Activated gamma-delta T cell treated with Interleukin-2 at 50 U/mL for 16 hours (primary cell): ENCODE measurements around the gene ROBO2.
"Not testable (repeated sequence)": the region's sequence is repeated elsewhere in the genome, so short reads cannot be mapped to it uniquely, and the experiment has no call there.

Experiments used
- DNase-seq: peaks from one replicate; pipeline ENCODE4 v3.0.0-alpha.2; 2020

ROBO2 gene

DNA sequence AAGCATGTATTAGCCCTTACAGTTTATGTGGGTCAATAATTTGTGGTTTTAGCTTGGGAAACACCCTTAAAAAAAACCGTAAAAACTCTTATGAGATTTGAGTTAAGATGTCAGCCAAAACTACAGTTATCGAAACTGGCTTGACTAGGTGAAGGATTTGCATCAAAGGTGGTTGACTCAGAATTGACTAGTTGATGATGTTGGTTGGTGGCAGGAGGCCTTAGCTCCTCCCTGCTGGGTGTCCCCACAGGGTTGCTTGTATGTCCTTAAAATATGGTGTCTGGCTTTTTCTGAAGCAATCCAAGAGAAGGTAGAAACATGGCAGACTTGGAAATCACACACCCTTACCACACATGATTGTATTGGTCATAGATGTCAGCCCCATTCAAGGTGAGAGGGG lies 305.1 kb downstream of the ROBO2 start:
- no peak for DNase-seq

DNA sequence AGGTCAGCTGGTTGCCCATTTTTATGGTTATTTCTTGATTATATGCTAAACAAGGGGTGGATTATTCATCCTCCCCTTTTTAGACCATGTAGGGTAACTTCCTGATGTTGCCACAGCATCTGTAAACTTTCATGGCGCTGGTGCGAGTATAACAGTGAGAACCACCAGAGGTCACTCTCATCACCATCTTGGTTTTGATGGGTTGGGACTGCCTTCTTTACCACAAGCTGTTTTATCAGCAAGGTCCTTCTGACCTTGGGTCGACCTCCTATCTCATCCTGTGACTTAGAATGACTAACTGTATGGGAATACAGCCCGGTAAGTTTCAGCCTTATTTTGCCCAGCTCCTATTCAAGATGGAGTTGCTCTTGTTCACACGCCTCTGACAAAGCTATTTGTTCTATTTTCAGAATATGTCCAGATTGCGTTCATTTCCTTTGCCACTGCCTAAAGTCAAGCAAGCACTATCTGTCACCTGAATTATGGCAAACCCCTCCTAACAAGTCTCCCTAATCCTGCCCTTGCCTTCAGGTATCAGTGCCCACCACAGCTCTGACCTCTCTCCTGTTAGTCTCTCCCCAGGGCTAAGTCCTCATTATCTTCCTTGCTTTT lies 308.5 kb downstream of the ROBO2 start:
- DNase-seq: no peak

DNA sequence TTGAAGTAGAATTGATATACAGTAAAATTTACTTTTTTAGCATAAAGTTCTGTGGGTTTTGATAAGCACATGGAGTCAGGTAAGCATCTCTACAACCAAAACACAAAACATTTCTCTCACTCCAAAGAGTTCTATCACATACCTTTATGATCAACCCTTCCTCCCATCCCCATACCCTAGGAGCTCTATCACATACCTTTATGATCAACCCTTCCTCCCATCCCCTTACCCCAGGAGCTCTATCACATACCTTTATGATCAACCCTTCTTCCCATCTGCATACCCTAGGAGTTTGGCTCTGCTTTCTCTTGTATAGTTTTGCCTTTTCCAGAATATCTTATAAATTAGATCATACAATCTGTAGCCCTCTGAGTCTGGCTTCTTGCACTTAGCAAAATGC lies 315.1 kb downstream of the ROBO2 start:
- DNase-seq: no peak

DNA sequence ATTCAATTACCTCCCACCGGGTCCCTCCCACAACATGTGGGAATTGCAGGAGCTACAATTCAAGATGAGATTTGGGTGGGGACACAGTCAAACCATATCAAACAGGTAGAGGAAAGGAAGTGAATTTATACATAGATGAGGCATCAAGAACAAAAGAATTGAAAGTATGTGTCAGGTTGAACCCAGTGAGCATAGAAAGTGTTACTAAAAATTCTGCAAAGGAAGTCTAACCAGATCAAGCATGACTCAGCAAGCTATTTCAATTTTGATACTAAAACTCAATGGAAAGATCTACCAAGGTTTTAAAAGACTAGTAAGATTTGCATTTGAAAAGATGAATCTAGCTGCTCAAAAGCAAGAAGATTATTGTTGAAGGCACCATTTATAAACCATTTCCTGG lies 323.0 kb downstream of the ROBO2 start:
- no peak for DNase-seq

DNA sequence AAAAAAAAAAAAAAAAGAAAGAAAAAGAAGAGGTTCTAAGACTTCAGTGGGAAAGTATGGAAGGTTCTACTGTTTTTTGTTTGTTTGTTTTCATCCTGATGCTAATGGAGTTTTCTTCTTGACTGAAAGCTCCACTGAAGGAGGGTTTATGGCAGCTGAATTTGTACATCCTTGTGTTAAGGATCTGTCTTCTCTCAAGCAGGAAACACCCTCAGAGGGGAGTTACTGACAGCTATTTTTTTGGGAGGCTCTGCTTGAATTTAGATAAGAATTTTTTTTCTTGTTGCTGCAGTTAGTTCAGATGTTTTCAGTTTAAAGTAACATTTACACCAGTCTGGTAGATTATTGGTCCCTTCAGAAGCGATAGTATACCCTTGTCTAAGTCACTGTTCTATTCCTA lies 325.3 kb downstream of the ROBO2 start:
- DNase-seq: no peak

DNA sequence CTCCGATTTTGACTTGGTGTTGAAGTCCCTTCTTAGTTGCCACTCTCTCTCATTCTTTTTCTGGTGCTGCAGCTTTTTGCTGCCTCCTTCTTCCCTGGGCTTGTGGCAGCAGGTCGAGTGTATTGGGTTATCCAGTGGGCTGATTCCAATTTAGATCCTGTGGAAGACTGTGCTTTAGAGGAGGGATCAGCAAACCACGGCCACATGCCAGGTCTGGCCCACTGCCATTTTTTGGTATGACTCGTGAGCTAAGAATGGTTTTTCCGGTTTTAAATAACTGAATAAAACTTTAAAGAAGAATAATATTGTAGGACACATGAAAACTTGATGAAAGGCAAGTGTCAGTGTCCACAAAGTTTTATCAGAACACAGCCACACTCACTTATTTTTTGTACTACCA lies 330.5 kb downstream of the ROBO2 start:
- DNase-seq: no peak

DNA sequence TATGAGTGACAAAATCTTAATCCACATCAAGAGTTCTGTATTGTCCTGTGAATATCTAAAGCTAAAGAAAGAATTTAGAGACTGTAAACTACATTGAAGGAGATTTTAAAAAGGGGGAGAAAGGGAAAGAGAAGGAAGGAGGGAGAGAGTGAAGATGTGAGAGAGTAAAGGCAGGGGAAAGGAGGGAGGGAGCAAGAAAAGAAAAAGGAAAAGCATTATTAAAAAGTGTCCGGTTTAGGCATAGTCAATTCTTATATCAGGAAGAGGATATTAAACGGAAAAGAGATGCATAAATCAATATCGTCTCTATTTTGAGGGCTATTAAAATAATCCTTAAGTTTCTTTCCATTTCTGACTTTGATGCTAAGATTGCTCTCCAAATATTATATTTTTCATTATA lies 332.1 kb downstream of the ROBO2 start:
- no peak for DNase-seq

DNA sequence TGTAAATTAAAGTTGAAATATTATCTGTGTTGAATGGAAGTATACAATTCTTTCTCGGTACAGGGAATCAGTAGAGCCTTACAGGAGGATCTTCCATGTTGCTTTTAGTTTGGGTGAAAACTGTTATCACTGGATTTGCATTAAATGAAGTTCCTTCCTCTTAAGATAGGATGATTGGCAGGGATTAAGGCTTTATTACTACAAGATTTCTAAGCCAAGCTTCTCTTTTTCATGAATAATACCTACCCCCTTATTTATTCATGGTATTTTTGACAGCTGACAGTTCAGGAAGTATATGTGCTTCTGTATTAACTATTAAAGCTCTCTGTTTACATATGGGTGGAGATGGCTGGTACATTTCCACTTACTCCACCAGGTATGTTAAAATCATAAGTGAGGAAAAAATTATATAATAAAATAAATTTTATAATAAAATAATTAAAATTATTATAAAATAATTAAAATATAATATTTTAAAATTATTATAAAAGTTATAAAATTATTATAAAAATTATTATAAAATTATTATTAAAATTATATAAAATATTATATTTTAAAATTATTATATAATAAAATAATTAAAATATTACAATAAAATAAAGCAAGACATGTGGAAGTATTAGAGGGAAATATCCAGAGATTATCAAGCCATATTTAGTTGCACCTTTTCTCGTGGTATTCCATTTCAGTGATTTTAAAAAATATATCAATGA lies 332.9 kb downstream of the ROBO2 start:
- DNase-seq: no peak

DNA sequence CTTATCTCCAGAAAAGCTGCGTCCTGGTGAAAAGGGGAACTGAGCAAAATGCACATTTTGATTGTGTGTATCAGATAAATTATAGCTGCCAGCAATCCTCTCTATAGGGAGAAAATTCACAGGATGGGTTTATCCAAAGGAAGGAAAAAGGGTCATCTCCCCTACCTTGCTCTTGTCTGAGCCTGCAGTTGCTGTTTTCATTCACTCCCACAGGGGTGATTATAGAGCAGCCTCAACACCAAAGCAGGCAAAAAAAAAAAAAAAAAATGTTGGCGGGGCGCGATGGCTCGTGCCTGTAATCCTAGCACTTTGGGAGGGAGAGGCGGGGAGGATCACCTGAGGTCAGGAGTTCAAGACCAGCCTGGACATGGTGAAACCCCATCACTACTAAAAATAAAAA lies 333.7 kb downstream of the ROBO2 start:
- no peak for DNase-seq

DNA sequence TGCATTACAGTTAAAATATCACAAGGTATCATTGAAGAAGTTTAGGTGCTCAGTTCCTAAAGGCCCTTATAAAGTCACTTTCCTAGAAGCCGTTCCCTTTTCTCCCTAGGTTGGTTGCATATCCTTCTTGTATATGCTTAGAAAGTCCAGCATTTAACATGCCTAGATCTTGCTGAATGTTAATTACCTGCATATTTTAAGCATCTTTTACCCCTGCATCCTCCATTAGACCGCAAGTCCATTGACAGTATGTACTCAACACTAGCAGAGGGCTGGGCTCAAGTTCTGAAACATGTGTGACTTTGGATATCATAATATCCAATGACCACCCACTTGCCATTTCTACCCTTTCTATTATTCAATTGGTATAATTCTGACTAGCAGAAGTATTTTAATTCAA lies 336.6 kb downstream of the ROBO2 start:
- DNase-seq: no peak

DNA sequence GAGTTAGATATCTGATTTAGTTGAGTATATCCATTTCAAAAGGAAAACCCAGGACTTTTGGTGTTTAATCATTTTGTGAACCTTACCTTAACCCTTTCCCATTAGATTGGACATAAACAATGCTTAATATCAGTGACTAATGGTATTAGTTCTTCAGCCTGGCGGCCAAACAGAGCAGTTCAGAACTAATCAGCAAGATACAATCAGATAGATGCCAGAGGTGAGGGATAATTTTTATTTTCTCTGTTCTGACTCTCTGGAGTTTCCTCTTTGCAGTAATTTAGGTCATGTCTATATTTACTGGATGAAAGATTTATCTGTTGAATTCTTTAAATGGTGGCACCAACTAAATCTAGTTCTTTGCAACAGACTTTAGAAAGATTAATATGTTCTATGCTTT lies 337.8 kb downstream of the ROBO2 start:
- DNase-seq: no peak

DNA sequence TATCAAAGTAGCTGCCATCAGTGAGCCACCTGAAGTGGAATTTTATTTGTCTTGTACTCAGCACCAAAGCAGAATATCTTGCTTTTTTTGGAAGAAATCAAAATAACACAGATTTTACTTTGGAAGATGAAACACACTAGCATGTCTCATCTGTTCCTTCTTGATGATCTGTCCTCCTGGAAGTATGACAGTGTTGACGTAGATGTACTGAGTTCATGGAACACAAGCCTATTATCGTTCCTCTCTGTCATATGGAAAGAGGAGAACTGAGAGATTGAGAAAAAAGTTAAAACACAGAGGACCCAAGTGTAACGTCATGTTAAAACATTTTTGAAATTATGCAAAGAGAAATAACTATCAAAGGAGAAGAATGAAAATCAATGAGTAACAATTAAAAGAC lies 340.2 kb downstream of the ROBO2 start:
- DNase-seq: no peak

DNA sequence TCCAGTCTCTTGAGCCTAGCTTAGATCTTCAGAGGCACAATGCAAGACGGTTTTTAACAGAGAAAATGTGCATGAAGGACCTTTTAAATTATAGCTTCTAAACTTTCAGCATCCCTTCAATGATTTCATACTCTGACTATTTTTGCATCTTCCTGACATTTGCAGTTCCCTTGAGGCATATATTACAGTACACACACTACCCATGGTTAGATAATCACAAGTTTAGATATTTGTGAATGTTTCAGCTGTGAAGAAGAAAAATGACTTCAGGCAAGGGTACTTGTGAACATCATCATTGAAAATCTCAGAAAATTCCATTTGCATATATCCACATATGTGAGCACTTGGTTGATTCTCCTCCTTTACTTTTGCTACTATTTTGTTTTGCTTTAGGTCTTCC lies 341.5 kb downstream of the ROBO2 start:
- no peak for DNase-seq

DNA sequence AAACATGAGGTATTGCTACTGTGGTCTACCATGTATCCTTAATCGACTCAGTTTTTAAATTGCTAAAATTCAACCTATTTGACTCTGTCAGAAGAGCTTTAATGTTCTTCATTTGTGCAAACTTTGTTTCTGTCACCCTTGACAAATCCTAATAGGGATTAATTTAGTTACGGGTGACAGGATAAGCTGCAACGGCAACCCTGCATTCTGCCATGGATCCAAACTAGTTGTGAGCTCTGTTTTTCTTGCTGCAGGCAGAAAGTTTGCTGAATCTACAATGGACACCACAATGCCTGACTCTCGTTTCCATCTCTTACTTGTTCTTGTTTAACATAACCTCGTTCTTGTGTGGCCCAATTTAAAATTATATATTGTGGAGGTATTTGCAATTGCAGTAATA lies 352.3 kb downstream of the ROBO2 start:
- no peak for DNase-seq

DNA sequence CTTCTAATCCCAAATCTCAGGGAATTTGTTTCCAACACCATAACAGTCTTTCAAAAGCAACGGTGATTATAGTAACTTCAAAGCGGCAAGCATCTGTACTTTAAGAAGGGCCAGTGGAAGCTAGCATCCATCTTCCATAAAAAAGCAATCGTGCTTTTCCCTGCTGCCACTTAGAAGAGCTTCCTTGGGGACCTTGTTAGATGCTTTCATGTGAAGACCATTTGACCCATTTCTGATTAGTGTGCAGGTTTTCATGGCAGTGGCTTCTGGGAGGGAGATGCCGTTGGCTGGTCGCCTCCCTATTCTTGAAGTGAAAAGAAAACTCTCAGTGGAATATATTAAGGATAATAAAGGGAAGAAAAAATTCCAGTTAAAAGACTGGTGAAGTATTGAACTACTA lies 354.1 kb downstream of the ROBO2 start:
- no peak for DNase-seq

DNA sequence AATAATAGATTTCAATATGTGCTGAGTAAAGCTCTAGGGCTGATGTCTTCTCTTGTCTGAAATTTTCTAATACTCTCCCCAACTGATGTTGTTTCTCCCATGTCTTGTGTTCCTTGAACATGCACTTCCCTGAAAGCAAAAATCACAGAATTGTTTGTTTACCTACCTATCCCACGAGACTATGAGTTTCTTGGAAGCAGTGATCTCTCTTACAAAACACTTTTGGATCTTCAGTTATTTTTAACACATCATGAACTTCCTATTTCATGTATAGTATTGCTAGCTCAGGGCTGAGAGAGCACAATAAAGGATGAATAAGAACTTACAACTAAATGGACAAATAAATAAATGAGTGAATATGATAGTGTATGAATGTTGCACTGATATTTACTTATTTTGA lies 365.0 kb downstream of the ROBO2 start:
- no peak for DNase-seq

DNA sequence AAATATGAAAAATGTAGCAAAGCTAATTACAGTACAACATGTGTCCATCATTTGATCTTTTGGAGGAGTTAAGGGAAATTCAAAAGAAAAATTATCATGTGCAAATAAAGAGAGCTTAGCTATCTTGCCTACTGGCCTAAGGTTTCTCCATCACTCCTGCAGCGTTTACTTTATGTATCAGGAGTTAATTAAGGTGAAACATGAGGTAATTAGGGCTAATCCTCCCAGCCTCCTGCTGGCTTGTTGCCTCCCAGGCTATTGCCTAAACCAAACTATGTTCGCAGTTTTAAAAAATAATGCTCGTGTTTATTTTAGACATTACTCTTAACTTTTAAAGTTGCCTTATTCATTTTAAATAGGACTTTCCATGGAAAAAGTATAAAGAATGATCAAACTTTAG lies 367.5 kb downstream of the ROBO2 start:
- DNase-seq: no peak

DNA sequence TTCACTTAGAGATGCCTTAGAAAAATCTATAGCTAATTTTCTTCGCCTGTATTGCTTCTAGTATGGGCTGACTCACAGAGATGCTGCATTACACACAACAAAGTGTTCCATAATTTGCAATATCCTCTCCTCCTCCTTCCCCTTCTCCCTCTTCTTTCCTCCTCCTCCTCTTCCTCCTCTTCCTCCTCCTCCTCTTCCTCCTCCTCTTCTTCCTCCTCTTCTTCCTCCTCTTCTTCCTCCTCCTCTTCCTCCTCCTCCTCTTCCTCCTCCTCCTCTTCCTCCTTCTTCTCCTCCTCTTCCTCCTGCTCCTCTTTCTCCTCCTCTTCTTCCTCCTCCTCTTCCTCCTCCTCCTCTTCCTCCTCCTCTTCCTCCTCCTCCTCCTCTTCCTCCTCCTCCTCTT lies 370.4 kb downstream of the ROBO2 start:
- DNase-seq: not testable (repeated sequence)

DNA sequence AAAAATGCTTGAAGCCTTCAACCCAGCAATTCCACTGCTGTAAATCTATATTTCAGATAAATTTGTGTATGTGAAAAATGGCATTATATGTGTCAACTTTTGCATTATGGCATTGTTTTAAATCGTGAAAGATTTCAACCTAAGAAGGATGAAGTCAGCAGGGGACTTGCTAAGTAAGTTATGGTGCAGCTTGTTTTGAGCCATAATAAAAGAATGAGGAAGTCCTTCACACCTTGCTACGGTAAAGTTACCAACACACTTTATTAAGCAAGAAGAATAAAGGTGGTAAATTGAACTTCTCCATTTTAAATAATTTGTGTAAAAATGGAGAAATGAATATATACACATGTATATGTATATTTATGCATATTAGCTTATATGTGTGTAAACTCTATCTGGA lies 371.4 kb downstream of the ROBO2 start:
- no peak for DNase-seq

DNA sequence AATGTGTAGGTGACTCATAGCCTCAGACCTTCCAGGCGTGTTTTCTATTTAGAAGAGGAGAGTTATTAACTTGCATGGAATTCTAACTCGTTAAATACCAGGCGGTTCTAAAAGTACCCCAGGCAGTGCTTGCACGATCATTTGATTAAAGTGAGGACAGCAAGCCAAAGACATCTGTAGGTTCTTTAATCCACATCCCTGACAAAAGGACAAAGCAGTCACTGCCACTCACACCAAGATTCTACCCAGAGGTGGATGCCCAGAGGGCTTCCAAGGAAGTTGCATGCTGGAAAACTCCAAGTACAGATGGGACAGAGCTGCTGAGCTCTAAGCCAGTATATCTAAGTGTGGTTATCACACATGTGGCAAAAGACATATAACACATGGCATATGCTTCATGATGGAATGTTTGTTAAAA lies 372.1 kb downstream of the ROBO2 start:
- DNase-seq: no peak

DNA sequence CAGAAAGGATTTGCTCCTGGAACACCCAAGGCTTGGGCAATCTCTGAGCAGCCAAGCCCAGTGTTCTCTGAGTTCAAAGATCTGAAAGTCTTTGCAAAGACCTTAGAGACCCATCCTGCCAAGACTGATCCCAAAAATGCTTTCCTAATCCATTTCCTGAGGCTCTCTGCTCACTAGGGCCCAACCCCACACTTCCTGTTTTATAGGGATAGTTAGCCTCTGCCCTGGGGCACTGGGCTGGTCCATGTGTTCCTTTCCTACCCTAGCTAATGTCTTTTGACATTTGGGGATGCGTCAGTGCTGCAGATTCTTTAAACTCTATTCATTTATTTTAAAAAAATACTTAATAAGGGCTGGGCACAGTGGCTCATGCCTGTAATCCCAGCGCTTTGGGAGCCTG lies 372.7 kb downstream of the ROBO2 start:
- DNase-seq: no peak

DNA sequence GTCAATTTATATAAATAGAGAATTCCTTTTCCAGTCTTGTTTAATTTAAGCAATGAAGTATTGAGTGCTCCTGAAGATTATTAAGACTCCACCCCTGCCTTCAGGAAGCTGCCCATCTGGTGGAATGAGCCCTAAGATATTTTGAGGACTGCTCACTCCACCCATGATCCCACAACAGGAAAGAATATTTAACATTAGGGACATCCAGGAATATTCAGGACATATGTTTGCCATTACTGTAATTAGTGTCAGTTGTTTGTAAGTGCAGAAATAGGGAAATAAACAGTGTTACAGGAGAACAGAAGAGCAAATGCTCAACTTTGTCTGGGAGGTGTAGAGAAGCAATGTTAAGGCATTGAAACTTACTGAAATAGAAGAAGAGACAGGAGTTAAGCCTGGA lies 375.0 kb downstream of the ROBO2 start:
- no peak for DNase-seq

DNA sequence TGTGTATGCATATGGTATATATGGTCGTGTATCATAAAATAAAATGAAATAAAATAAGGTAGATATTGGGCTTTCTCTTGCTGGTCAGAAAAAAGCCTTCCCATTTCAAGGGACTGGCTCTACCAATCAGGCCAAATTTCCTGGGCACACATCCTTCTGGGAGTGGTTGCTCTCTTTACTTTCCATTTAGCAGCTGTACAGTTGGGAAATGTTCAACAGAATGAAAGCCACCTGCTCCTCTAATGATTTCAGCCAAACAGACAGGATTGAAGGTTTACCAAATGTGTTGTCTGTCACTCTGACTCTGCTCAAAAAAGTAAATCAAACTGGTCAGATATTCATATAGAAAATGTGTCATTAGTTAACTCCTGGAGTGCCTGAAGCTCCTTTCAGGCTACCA lies 380.4 kb downstream of the ROBO2 start:
- DNase-seq: no peak

DNA sequence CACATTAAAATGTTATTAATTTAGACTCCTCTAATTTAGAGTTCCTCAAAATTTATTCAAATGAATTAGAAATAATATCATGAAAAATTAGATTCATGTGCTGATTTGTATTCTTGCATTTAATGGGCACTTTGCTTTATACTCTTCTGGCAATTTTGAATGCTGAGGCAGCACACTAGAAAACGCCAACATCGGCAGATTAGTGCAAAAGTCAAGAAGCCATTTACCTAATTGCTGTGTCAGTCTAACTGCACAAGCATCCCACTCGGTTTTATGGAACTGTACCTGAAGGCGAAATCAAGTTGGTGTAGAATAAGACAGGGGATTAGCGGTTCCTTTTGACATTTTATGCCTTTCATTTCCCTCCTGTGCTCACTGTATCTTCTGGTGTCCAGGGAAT lies 382.0 kb downstream of the ROBO2 start:
- no peak for DNase-seq

DNA sequence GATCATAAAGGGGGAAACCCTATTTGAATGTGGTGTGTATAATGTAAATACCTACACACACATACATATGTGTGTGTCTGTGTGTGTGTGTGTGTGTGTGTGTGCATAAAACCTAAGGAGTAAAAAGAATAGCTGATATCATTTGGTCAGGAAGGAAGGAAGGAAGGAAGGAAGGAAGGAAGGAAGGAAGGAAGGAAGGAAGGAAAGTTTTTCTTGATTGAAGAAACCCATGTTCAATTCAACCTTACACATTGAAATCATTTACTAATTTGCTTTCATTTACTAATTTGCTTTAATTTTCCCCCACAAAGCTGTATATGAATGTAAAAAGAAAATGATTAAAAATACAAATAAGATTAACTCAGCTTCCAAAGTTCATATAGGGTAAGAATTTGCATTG lies 386.6 kb downstream of the ROBO2 start:
- no peak for DNase-seq
